SK-N-SH (cell line): ENCODE results near the gene ZC3HAV1L. TPM values are rescaled to one million over a fixed set of nuclear protein-coding genes. Genes with fewer than 3 reads are reported as not detected.

Source experiments
- CTCF ChIA-PET: fragments of 300-600, 350-600 bp; formaldehyde crosslinking; extraction: SDS; loops from one replicate; lab custom pipeline; 2021; lab: Yijun Ruan, JAX
- POLR2A ChIA-PET: fragments of 350-600 bp; sonication (Branson Sonifier 250); formaldehyde crosslinking; extraction: SDS; loops from one replicate; lab custom pipeline; 2020; ENCODE audit warnings: antibody characterized with exemption, inconsistent platforms; lab: Yijun Ruan, JAX
- DNase-seq: peaks from one replicate; pipeline ENCODE4 v3.0.0; 2012
- H2AFZ ChIP-seq: fragments of 200-600 bp; sonication (generic); 2 replicates; pipeline ENCODE4 v1.8.1; 2016; ENCODE audit warnings: antibody characterized with exemption, mild to moderate bottlenecking, low read depth
- H3F3A ChIP-seq: fragments of 200-600 bp; sonication (generic); replicated peaks from 2 replicates; pipeline ENCODE3; 2016; ENCODE audit warnings: antibody characterized with exemption, mild to moderate bottlenecking; ENCODE audit not compliant: insufficient read depth
- H3K27ac ChIP-seq, 2 experiments: fragments of 200-500 bp in 1 of 2; fragments of 200-600 bp in 1 of 2; sonication (Bioruptor generic) in 1 of 2; sonication (generic), shearing (Covaris generic) in 1 of 2; 2 replicates each; pipeline versions ENCODE4 v1.5.1 to v1.6.1; 2014 to 2016; ENCODE audit warnings: low read depth in 2 of 2, inconsistent platforms in 1 of 2, low read length in 1 of 2, mild to moderate bottlenecking in 1 of 2, mixed read lengths in 1 of 2
- H3K27me3 ChIP-seq: fragments of 200-600 bp; sonication (generic), shearing (Covaris generic); 2 replicates; pipeline ENCODE4 v1.6.1; 2016; ENCODE audit warnings: mixed run types; ENCODE audit not compliant: insufficient read depth
- H3K36me3 ChIP-seq, 2 experiments: fragments of 200-500 bp in 1 of 2; fragments of 200-600 bp in 1 of 2; sonication (Bioruptor generic) in 1 of 2; sonication (generic) in 1 of 2; replicated peaks in 1 of 2; 2 replicates each; pipeline versions ENCODE3 to v1.5.1; 2014 to 2016; ENCODE audit warnings: low read length in 1 of 2, mild to moderate bottlenecking in 1 of 2; ENCODE audit not compliant: insufficient read depth in 2 of 2, control insufficient read depth in 1 of 2
- H3K4me1 ChIP-seq, 2 experiments: fragments of 200-500 bp in 1 of 2; fragments of 200-600 bp in 1 of 2; sonication (Bioruptor generic) in 1 of 2; sonication (generic), shearing (Covaris generic) in 1 of 2; 2 replicates each; pipeline versions ENCODE4 v1.5.1 to v1.6.1; 2014 to 2016; ENCODE audit warnings: low read depth in 1 of 2, low read length in 1 of 2, mixed run types in 1 of 2; ENCODE audit not compliant: insufficient read depth in 2 of 2, control insufficient read depth in 1 of 2
- H3K4me2 ChIP-seq: fragments of 200-600 bp; sonication (generic), shearing (Covaris generic); 2 replicates; pipeline ENCODE4 v1.6.1; 2017; ENCODE audit warnings: mixed run types
- H3K4me3 ChIP-seq, 2 experiments: fragments of 200-500 bp in 1 of 2; fragments of 200-600 bp in 1 of 2; sonication (Bioruptor generic) in 1 of 2; sonication (generic), shearing (Covaris generic) in 1 of 2; 2 replicates each; pipeline versions ENCODE4 v1.5.1 to v1.8.1; 2014 to 2016; ENCODE audit warnings: low read depth in 2 of 2, inconsistent platforms in 1 of 2, low read length in 1 of 2, mild to moderate bottlenecking in 1 of 2, mixed read lengths in 1 of 2, moderate library complexity in 1 of 2
- H3K79me2 ChIP-seq: fragments of 200-600 bp; sonication (generic); 2 replicates; pipeline ENCODE4 v1.8.1; 2017; ENCODE audit warnings: mild to moderate bottlenecking; ENCODE audit not compliant: insufficient read depth
- H3K9ac ChIP-seq: fragments of 200-600 bp; sonication (generic); 2 replicates; pipeline ENCODE4 v1.6.1; 2017; ENCODE audit warnings: mixed run types
- H3K9me2 ChIP-seq: fragments of 200-600 bp; sonication (generic); 2 replicates; pipeline ENCODE4 v1.6.1; 2017; ENCODE audit warnings: mixed run types
- H3K9me3 ChIP-seq: fragments of 200-600 bp; sonication (generic); 2 replicates; pipeline ENCODE4 v1.6.1; 2017; ENCODE audit warnings: mixed run types, mild to moderate bottlenecking, moderate library complexity
- H4K20me1 ChIP-seq: fragments of 200-600 bp; sonication (generic); 2 replicates; pipeline ENCODE4 v1.6.1; 2017; ENCODE audit warnings: mild to moderate bottlenecking, mixed run types; ENCODE audit not compliant: insufficient read depth
- CHD2 ChIP-seq: fragments of 150-350 bp; IDR thresholded peaks from 2 replicates; pipeline ENCODE4 v1.6.1; 2018; ENCODE audit warnings: low read length; ENCODE audit not compliant: partially characterized antibody
- EP300 ChIP-seq, 2 experiments: IDR thresholded peaks; 2 replicates each; pipeline versions ENCODE4 v1.4.0 to v1.6.1; 2012; ENCODE audit warnings: borderline replicate concordance in 1 of 2, low read depth in 1 of 2, low read length in 1 of 2
- NFIC ChIP-seq: IDR thresholded peaks from 2 replicates; pipeline ENCODE4 v1.4.0; 2012; ENCODE audit warnings: borderline replicate concordance
- NRF1 ChIP-seq: IDR thresholded peaks from 2 replicates; pipeline ENCODE4 v1.6.1; 2012; ENCODE audit warnings: low read depth, mild to moderate bottlenecking, low read length
- RCOR1 ChIP-seq: fragments of 150-350 bp; IDR thresholded peaks from 2 replicates; pipeline ENCODE4 v1.6.1; 2017; ENCODE audit warnings: antibody characterized with exemption, low read length
- RXRA ChIP-seq: IDR thresholded peaks from 2 replicates; pipeline ENCODE4 v1.4.0; 2012; ENCODE audit warnings: low read depth, mild to moderate bottlenecking, borderline replicate concordance
- TCF12 ChIP-seq: IDR thresholded peaks from 2 replicates; pipeline ENCODE4 v1.4.0; 2012
- WGBS: methylation state at CpG from one replicate; pipeline ENCODE4 v1.1.6; 2017; ENCODE audit warnings: low lambda C conversion rate; 5-methylcytosine and 5-hydroxymethylcytosine counted together
- polyA plus RNA-seq, 3 experiments: library from polyadenylated mRNA; depleted of rRNA; stranded (reverse); fragments of >200 nt; gene quantifications; 2 replicates each; pipeline ENCODE4 v1.2.3, GENCODE V29; 2012
- TF ChIP-seq, protein P1 (sequence below): IDR thresholded peaks from 2 replicates; pipeline ENCODE4 v1.4.0; 2012; ENCODE audit warnings: low read depth
- TF ChIP-seq, protein P2 (sequence below): IDR thresholded peaks from 2 replicates; pipeline ENCODE4; 2012
- TF ChIP-seq, protein P3 (sequence below): IDR thresholded peaks from 2 replicates; pipeline ENCODE4 v1.6.1; 2012; ENCODE audit warnings: mild to moderate bottlenecking, low read depth, low read length, moderate library complexity

Gene ZC3HAV1L
- polyA plus RNA-seq, 1 of the 3 experiments (the other 2 are of a cell fraction), result 9.7 TPM

DNA sequence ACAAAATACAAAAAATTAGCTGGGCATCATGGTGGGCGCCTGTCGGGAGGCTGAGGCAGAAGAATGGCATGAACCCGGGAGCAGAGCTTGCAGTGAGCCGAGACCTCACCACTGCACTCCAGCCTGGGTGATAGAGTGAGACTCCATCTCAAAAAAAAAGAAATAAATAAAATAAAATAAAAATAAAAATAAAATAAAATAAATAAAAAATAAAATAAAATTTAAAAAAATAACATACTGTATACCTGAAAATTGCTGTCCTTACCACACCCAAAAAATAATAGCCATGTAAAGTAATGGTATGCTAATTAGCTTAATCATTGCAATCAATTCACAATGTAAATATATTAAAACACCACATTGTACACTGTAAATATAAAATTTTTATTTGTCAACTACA is 3.4 kb downstream of the ZC3HAV1L start:
- POLR2A ChIA-PET, result no interaction called here
- H3K79me2 ChIP-seq, result peaks cover 59% of the 10 kb centered on the region
- DNase-seq, result no peak
- no peak overlapping the region for H3K27ac ChIP-seq
- H3K9ac ChIP-seq, result no peak overlapping the region
- H3K36me3 ChIP-seq, result peaks cover 41 to 65% of the 10 kb centered on the region in 2 experiments
- H3K4me1 ChIP-seq, result peaks cover 9 to 20% of the 10 kb centered on the region in 2 experiments; a peak in 3 of 4 replicates
- TF ChIP-seq RXRA, result no peak
- TF ChIP-seq, protein P1, sequence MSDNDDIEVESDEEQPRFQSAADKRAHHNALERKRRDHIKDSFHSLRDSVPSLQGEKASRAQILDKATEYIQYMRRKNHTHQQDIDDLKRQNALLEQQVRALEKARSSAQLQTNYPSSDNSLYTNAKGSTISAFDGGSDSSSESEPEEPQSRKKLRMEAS, result no peak
- TF ChIP-seq TCF12, result no peak
- no peak for TF ChIP-seq NRF1
- TF ChIP-seq CHD2, result no peak
- no peak for TF ChIP-seq RCOR1
- TF ChIP-seq, protein P2, sequence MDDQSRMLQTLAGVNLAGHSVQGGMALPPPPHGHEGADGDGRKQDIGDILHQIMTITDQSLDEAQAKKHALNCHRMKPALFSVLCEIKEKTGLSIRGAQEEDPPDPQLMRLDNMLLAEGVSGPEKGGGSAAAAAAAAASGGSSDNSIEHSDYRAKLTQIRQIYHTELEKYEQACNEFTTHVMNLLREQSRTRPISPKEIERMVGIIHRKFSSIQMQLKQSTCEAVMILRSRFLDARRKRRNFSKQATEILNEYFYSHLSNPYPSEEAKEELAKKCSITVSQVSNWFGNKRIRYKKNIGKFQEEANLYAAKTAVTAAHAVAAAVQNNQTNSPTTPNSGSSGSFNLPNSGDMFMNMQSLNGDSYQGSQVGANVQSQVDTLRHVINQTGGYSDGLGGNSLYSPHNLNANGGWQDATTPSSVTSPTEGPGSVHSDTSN, result no peak
- TF ChIP-seq EP300 (IDR thresholded peaks at IDR 0.05; ENCODE audit: borderline replicate concordance in 1 of 2, low read depth in 1 of 2, low read length in 1 of 2), result no peak
- TF ChIP-seq, protein P3, sequence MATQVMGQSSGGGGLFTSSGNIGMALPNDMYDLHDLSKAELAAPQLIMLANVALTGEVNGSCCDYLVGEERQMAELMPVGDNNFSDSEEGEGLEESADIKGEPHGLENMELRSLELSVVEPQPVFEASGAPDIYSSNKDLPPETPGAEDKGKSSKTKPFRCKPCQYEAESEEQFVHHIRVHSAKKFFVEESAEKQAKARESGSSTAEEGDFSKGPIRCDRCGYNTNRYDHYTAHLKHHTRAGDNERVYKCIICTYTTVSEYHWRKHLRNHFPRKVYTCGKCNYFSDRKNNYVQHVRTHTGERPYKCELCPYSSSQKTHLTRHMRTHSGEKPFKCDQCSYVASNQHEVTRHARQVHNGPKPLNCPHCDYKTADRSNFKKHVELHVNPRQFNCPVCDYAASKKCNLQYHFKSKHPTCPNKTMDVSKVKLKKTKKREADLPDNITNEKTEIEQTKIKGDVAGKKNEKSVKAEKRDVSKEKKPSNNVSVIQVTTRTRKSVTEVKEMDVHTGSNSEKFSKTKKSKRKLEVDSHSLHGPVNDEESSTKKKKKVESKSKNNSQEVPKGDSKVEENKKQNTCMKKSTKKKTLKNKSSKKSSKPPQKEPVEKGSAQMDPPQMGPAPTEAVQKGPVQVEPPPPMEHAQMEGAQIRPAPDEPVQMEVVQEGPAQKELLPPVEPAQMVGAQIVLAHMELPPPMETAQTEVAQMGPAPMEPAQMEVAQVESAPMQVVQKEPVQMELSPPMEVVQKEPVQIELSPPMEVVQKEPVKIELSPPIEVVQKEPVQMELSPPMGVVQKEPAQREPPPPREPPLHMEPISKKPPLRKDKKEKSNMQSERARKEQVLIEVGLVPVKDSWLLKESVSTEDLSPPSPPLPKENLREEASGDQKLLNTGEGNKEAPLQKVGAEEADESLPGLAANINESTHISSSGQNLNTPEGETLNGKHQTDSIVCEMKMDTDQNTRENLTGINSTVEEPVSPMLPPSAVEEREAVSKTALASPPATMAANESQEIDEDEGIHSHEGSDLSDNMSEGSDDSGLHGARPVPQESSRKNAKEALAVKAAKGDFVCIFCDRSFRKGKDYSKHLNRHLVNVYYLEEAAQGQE, result no peak
- no peaks in the 10 kb centered on the region for H3K9me2 ChIP-seq
- H4K20me1 ChIP-seq, result peaks cover 4% of the 10 kb centered on the region; the same call in 1 of the 2 replicates
- H3K4me2 ChIP-seq, result no peak overlapping the region
- H3K27me3 ChIP-seq, result no peaks in the 10 kb centered on the region
- CTCF ChIA-PET, result interaction anchor here (0.7 to 8.7 kb wide), 5 partner anchors 14 to 146 kb away, joined by 3 to 64 read pairs (median 4); no protein-coding TSS in a partner anchor
- H3K9me3 ChIP-seq, result no peaks in the 10 kb centered on the region
- WGBS, result 97% methylated on average over 4 of the region's 4 CpGs
- H2AFZ ChIP-seq, result no peak overlapping the region
- H3F3A ChIP-seq, result peaks cover 2% of the 10 kb centered on the region
- no peak overlapping the region for H3K4me3 ChIP-seq

DNA sequence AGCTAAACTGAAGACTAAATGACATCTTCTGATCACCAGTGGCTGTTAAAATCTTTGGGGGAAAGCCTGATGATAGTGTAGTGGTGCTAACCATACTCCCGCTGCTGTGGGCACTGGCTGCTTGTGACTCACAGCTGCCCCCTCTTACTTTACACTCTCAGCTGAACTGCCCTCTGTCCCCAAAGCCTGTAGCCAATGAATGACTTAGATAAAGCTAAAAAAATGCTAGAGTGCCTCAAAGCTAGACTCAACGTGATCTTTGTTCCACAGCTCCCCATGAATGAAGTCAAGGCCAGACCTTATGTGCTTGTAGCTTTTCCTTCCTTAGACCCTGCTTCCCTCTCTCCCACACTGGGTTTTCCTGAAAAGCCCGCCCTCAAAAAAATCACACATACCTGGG is 6.5 kb downstream of the ZC3HAV1L start:
- H3K4me3 ChIP-seq, result no peak overlapping the region
- peaks cover 2% of the 10 kb centered on the region for H3F3A ChIP-seq
- H3K27me3 ChIP-seq, result no peaks in the 10 kb centered on the region
- peaks cover 8 to 9% of the 10 kb centered on the region in 2 experiments; a peak in 3 of 4 replicates for H3K4me1 ChIP-seq
- peaks cover 41% of the 10 kb centered on the region for H3K79me2 ChIP-seq
- CTCF ChIA-PET, result interaction anchor here (0.5 to 8.7 kb wide), 5 partner anchors 11 to 143 kb away, joined by 3 to 64 read pairs (median 4); no protein-coding TSS in a partner anchor
- H3K27ac ChIP-seq, result no peak overlapping the region
- H3K9me3 ChIP-seq, result no peaks in the 10 kb centered on the region
- H3K36me3 ChIP-seq, result peaks cover 65 to 86% of the 10 kb centered on the region in 2 experiments
- no peak overlapping the region for H2AFZ ChIP-seq
- no peak for DNase-seq
- POLR2A ChIA-PET, result interaction anchor here (1.0 kb wide), 1 partner anchor 9 kb away, joined by 6 read pairs; no protein-coding TSS in a partner anchor
- WGBS, result 81% methylated on average over 3 of the region's 3 CpGs
- H4K20me1 ChIP-seq, result peaks cover 4% of the 10 kb centered on the region; the same call in 1 of the 2 replicates
- TF ChIP-seq NRF1 (no peak), NFIC (no peak)
- no peak overlapping the region for H3K4me2 ChIP-seq
- H3K9ac ChIP-seq, result no peak overlapping the region
- no peaks in the 10 kb centered on the region for H3K9me2 ChIP-seq
